CD4-positive, alpha-beta T cell (primary cell): ENCODE data around the gene TEX48. TPM values are rescaled to one million over a fixed set of nuclear protein-coding genes. Genes with fewer than 3 reads are reported as not detected.

Experiments
- ATAC-seq: fragments of 200-7000 bp; cut with Tn5 transposase; one replicate; pipeline ENCODE4 v1.10.0; 2022; ENCODE audit warnings: mild to moderate bottlenecking; ENCODE audit not compliant: poor library complexity
- CTCF ChIA-PET: fragments of 350-600 bp; sonication (Branson Sonifier 250); formaldehyde crosslinking; loops from one replicate; lab custom pipeline; 2021; ENCODE audit warnings: antibody characterized with exemption, inconsistent platforms; lab: Charles Lee
- POLR2A ChIA-PET: fragments of 350-600 bp; sonication (Branson Sonifier 250); formaldehyde crosslinking; loops from one replicate; lab custom pipeline; 2021; ENCODE audit warnings: antibody characterized with exemption, inconsistent platforms; lab: Charles Lee
- DNase-seq, 14 experiments: peaks; one replicate each; pipeline ENCODE4 v3.0.0-alpha.2; 2013 to 2020; ENCODE audit warnings: mixed read lengths in 2 of 14
- H3K27ac ChIP-seq, 2 donors: one replicate each; pipeline versions ENCODE4 v1.5.1 to v1.7.0; 2013; ENCODE audit warnings: low read length in 2 of 2, low read depth in 1 of 2, mild to moderate bottlenecking in 1 of 2
- H3K27me3 ChIP-seq, 2 experiments: 1 replicate in 1 of 2; 2 replicates in 1 of 2; pipeline versions ENCODE4 v1.6.1 to v1.7.0; 2013; ENCODE audit warnings: low read length in 2 of 2, control low read depth in 1 of 2, mild to moderate bottlenecking in 1 of 2, moderate library complexity in 1 of 2; ENCODE audit not compliant: insufficient read depth in 2 of 2, control insufficient read depth in 1 of 2
- H3K36me3 ChIP-seq: one replicate; pipeline ENCODE4 v1.6.1; 2013; ENCODE audit warnings: low read length, control low read depth; ENCODE audit not compliant: insufficient read depth
- H3K4me1 ChIP-seq: one replicate; pipeline ENCODE4 v1.6.1; 2013; ENCODE audit warnings: low read length, control low read depth; ENCODE audit not compliant: insufficient read depth
- H3K4me3 ChIP-seq: one replicate; pipeline ENCODE4 v1.5.1; 2013; ENCODE audit warnings: mild to moderate bottlenecking, low read length, moderate library complexity
- H3K9me3 ChIP-seq, 2 experiments: 1 replicate in 1 of 2; 2 replicates in 1 of 2; pipeline versions ENCODE4 v1.6.1 to v1.7.0; 2013; ENCODE audit warnings: low read length in 2 of 2, mild to moderate bottlenecking in 2 of 2, control low read depth in 1 of 2, moderate library complexity in 1 of 2; ENCODE audit not compliant: control insufficient read depth in 1 of 2, insufficient read depth in 1 of 2
- H3K27ac Mint-ChIP-seq: one replicate; pipeline ENCODE4 v1.8.0; 2020; ENCODE audit warnings: mixed read lengths
- H3K27me3 Mint-ChIP-seq: one replicate; pipeline ENCODE4 v1.8.0; 2021; ENCODE audit warnings: mixed read lengths
- H3K36me3 Mint-ChIP-seq: one replicate; pipeline ENCODE4 v1.8.0; 2021; ENCODE audit warnings: low read depth, mixed read lengths
- H3K4me1 Mint-ChIP-seq: one replicate; pipeline ENCODE4 v1.8.0; 2021; ENCODE audit warnings: low read depth, mixed read lengths
- H3K4me3 Mint-ChIP-seq: one replicate; pipeline ENCODE4 v1.8.0; 2020; ENCODE audit warnings: mild to moderate bottlenecking, mixed read lengths
- H3K9me3 Mint-ChIP-seq: one replicate; pipeline ENCODE4 v1.8.0; 2020; ENCODE audit warnings: mixed read lengths
- CTCF ChIP-seq: fragments of 200-600 bp; IDR thresholded peaks from one replicate; pipeline ENCODE4 v1.8.0; 2022; ENCODE audit warnings: antibody characterized with exemption, mild to moderate bottlenecking
- intact Hi-C, 2 experiments: fragments of 100-400 bp; cut with DNase I in 1 of 2; cut with micrococcal nuclease in 1 of 2; formaldehyde crosslinking; loops; one replicate each; pipeline versions ENCODE4 v1.15.1 to v1.9.0; 2023 to 2025; cut with DNase I, micrococcal nuclease
- total RNA-seq, 174 experiments: library from RNA in 2 of 174; stranded (reverse) in 2 of 174; gene quantifications; one replicate each; pipeline ENCODE4 v1.2.3 and lab custom pipeline; 2021 to 2026

Gene TEX48
- total RNA-seq, 2 experiments from 2014 or later, result not detected

- Mint-ChIP-seq H3K36me3 (peaks cover 92% of the 10 kb centered on the region), H3K4me1 (no peaks in the 10 kb centered on the region), H3K27me3 (no peaks in the 10 kb centered on the region), H3K4me3 (no peak overlapping the region), H3K9me3 (no peaks in the 10 kb centered on the region), H3K27ac (no peak overlapping the region)
- Histone ChIP-seq H3K4me3 (no peak overlapping the region), H3K27me3 (no peaks in the 10 kb centered on the region), H3K4me1 (no peaks in the 10 kb centered on the region), H3K27ac (no peak overlapping the region), H3K36me3 (peaks cover 75% of the 10 kb centered on the region), H3K9me3 (no peaks in the 10 kb centered on the region)
- TF ChIP-seq CTCF, result no peak
- ChIA-PET POLR2A (no interaction called here), CTCF (no interaction called here)
- intact Hi-C loops, result no loop called here
- no peak for ATAC-seq
- no peak for DNase-seq
These were observed 50.8 kb downstream of the TEX48 start for GRCh38 chr9:114631166-114631565.

- Histone ChIP-seq H3K9me3 (no peaks in the 10 kb centered on the region), H3K27ac (no peak overlapping the region), H3K27me3 (no peaks in the 10 kb centered on the region), H3K36me3 (peaks cover 72% of the 10 kb centered on the region), H3K4me1 (no peaks in the 10 kb centered on the region), H3K4me3 (no peak overlapping the region)
- no peaks in the 10 kb centered on the region for H3K4me1 Mint-ChIP-seq
- no peaks in the 10 kb centered on the region for H3K9me3 Mint-ChIP-seq
- H3K4me3 Mint-ChIP-seq, result no peak overlapping the region
- DNase-seq (no peak), ATAC-seq (no peak)
- no peaks in the 10 kb centered on the region for H3K27me3 Mint-ChIP-seq
- TF ChIP-seq CTCF, result no peak
- POLR2A ChIA-PET, result no interaction called here
- H3K27ac Mint-ChIP-seq, result no peak overlapping the region
- H3K36me3 Mint-ChIP-seq, result peaks cover 90% of the 10 kb centered on the region
- CTCF ChIA-PET, result no interaction called here
- intact Hi-C loops, result no loop called here
These were observed 52.4 kb downstream of the TEX48 start for GRCh38 chr9:114629563-114630090.

DNA sequence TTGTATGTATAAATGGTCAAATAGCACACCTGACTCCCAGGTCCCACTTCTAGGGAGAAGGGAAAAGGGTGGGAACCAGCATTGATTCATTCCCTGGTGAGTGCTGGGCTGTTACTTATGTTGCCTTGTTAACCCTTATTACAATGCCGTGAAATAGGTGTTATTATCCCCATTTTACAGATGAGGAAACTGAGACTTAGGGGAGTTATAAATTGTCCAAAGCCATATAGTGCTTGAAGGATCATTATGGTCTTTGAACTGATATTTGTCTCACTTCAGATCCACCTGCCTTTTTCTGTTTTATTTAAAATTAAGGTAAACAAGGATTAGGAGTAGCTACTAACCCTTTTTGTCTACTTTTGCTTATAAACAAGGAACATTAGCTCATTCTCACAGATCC, 54.4 kb downstream of the TEX48 start:
- H3K4me1 ChIP-seq, result no peaks in the 10 kb centered on the region
- H3K9me3 Mint-ChIP-seq, result no peaks in the 10 kb centered on the region
- POLR2A ChIA-PET, result no interaction called here
- DNase-seq (no peak), ATAC-seq (no peak)
- no peak overlapping the region for H3K4me3 Mint-ChIP-seq
- H3K4me3 ChIP-seq, result no peak overlapping the region
- intact Hi-C loops, result no loop called here
- no peak overlapping the region for H3K27ac Mint-ChIP-seq
- TF ChIP-seq CTCF, result no peak
- no peaks in the 10 kb centered on the region for H3K4me1 Mint-ChIP-seq
- no peak overlapping the region for H3K27ac ChIP-seq
- no peaks in the 10 kb centered on the region for H3K27me3 Mint-ChIP-seq
- CTCF ChIA-PET, result no interaction called here
- peaks cover 62% of the 10 kb centered on the region for H3K36me3 ChIP-seq
- no peaks in the 10 kb centered on the region for H3K9me3 ChIP-seq
- peaks cover 89% of the 10 kb centered on the region for H3K36me3 Mint-ChIP-seq
- H3K27me3 ChIP-seq, result no peaks in the 10 kb centered on the region
